Measurements from ENCODE around the gene SCUBE2.

The SCUBE2 gene

GRCh38 chr11:9081153-9081552 is 10.2 kb downstream of the SCUBE2 start:
- Histone ChIP-seq H3K4me3 (ENCODE audit: insufficient read depth, low read length, poor library complexity, severe bottlenecking) (no peak overlapping the region), H3K9me3 (ENCODE audit: insufficient read depth, low read length) (no peaks in the 10 kb centered on the region), H3F3A (ENCODE audit: insufficient read depth) (no peaks in the 10 kb centered on the region), H3K27ac (ENCODE audit: low read depth, low read length) (no peak overlapping the region), H3K79me2 (ENCODE audit: insufficient read depth, low read length) (no peaks in the 10 kb centered on the region), H4K20me1 (ENCODE audit: low read depth, low read length) (no peaks in the 10 kb centered on the region), H3K9ac (ENCODE audit: low read length) (no peak overlapping the region), H3K9me2 (replicated peaks; ENCODE audit: insufficient read depth, low read length) (no peaks in the 10 kb centered on the region), H3K27me3 (ENCODE audit: low read length) (no peaks in the 10 kb centered on the region), H2AFZ (ENCODE audit: low read depth, low read length, severe bottlenecking) (no peak overlapping the region), H3K36me3 (ENCODE audit: low read length) (no peaks in the 10 kb centered on the region), H3K4me2 (ENCODE audit: low read depth, low read length, poor library complexity, severe bottlenecking) (no peak overlapping the region)
- TF ChIP-seq CTCF (IDR thresholded peaks at IDR 0.05; ENCODE audit: insufficient read depth, low read length, poor library complexity, severe bottlenecking) (no peak), EZH2phosphoT487 (conservative IDR thresholded peaks at IDR 0.05; ENCODE audit: low read length) (no peak)

GRCh38 chr11:9078113-9079086 is 13.0 kb downstream of the SCUBE2 start:
- Histone ChIP-seq H3K9me2 (replicated peaks; ENCODE audit: insufficient read depth, low read length) (no peaks in the 10 kb centered on the region), H3K36me3 (ENCODE audit: low read length) (no peaks in the 10 kb centered on the region), H4K20me1 (ENCODE audit: low read depth, low read length) (no peaks in the 10 kb centered on the region), H3K9ac (ENCODE audit: low read length) (no peak overlapping the region), H3K4me2 (ENCODE audit: low read depth, low read length, poor library complexity, severe bottlenecking) (no peak overlapping the region), H3K79me2 (ENCODE audit: insufficient read depth, low read length) (no peaks in the 10 kb centered on the region), H3K9me3 (ENCODE audit: insufficient read depth, low read length) (no peaks in the 10 kb centered on the region), H3F3A (ENCODE audit: insufficient read depth) (no peaks in the 10 kb centered on the region), H2AFZ (ENCODE audit: low read depth, low read length, severe bottlenecking) (no peak overlapping the region), H3K27ac (ENCODE audit: low read depth, low read length) (no peak overlapping the region), H3K4me3 (ENCODE audit: insufficient read depth, low read length, poor library complexity, severe bottlenecking) (no peak overlapping the region), H3K27me3 (ENCODE audit: low read length) (no peaks in the 10 kb centered on the region)
- TF ChIP-seq EZH2phosphoT487 (conservative IDR thresholded peaks at IDR 0.05; ENCODE audit: low read length) (no peak), CTCF (IDR thresholded peaks at IDR 0.05; ENCODE audit: insufficient read depth, low read length, poor library complexity, severe bottlenecking) (no peak)

- Histone ChIP-seq H3K27ac (ENCODE audit: low read depth, low read length) (no peak overlapping the region), H3K79me2 (ENCODE audit: insufficient read depth, low read length) (no peaks in the 10 kb centered on the region), H3K9me3 (ENCODE audit: insufficient read depth, low read length) (no peaks in the 10 kb centered on the region), H3K9ac (ENCODE audit: low read length) (no peak overlapping the region), H3K4me2 (ENCODE audit: low read depth, low read length, poor library complexity, severe bottlenecking) (no peak overlapping the region), H4K20me1 (ENCODE audit: low read depth, low read length) (no peaks in the 10 kb centered on the region), H3K27me3 (ENCODE audit: low read length) (no peaks in the 10 kb centered on the region), H2AFZ (ENCODE audit: low read depth, low read length, severe bottlenecking) (no peak overlapping the region), H3F3A (ENCODE audit: insufficient read depth) (no peaks in the 10 kb centered on the region), H3K9me2 (replicated peaks; ENCODE audit: insufficient read depth, low read length) (no peaks in the 10 kb centered on the region), H3K4me3 (ENCODE audit: insufficient read depth, low read length, poor library complexity, severe bottlenecking) (no peak overlapping the region), H3K36me3 (ENCODE audit: low read length) (no peaks in the 10 kb centered on the region)
- TF ChIP-seq EZH2phosphoT487 (conservative IDR thresholded peaks at IDR 0.05; ENCODE audit: low read length) (no peak), CTCF (IDR thresholded peaks at IDR 0.05; ENCODE audit: insufficient read depth, low read length, poor library complexity, severe bottlenecking) (no peak)
Observed at GRCh38 chr11:9077164-9077563, 14.2 kb downstream of the SCUBE2 start.
